GM12801 (cell line): Measurements from ENCODE around the gene ARID3C.

Source experiments
- CTCF ChIP-seq: IDR thresholded peaks from one replicate; pipeline ENCODE4 v1.5.1; 2011; ENCODE audit warnings: control low read depth; ENCODE audit not compliant: insufficient read length; ENCODE audit errors: extremely low read depth

The ARID3C gene

DNA sequence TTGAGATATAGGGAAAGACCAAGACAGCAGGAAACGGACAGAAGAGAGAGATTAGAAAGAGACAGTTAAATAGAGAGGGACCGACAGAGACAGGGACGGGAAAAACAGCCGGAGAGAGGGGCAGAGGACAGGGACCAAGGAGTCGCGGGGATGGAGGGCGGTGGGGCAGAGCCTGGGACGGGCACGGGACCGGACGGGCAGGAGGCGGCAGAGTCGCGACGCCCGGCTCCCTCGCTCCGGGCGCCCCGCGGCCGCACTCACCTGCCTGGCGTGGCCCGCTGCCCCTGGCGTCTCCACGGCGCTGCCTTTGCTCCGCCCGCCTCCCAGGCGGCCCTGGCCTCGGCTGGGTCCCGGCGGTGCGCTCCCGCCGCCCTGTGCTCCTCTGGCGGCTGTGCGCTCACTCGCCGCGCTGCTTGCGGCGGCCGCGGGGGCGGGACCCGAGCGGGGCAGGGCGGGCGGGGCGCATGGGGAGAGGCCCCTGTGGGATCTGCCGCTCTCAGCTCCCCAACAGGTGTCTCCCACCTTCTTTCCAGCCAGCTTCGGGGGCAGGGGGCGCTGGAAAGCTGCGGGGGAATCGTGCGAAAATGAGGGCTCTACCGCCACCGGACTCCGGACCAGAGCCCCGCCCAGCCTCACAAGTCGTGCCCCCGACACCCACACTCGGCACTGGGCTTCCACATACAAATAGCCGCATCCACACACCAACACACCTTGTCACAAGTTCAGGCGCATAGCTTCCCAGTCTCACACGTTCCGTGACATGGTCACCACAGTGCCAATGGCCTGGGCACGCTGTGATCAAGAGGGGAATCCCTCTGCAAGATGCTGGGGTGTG lies at the start of gene ARID3C:
Gene ARID3C, minus strand, starts transcription at position 411 of the 835 bp plus-strand sequence. CDS start 1,052 bp downstream, outside the sequence.
- no peak for TF ChIP-seq CTCF

- no peak for TF ChIP-seq CTCF
Observed at GRCh38 chr9:34675869-34676268, 47.0 kb upstream of the ARID3C start.

DNA sequence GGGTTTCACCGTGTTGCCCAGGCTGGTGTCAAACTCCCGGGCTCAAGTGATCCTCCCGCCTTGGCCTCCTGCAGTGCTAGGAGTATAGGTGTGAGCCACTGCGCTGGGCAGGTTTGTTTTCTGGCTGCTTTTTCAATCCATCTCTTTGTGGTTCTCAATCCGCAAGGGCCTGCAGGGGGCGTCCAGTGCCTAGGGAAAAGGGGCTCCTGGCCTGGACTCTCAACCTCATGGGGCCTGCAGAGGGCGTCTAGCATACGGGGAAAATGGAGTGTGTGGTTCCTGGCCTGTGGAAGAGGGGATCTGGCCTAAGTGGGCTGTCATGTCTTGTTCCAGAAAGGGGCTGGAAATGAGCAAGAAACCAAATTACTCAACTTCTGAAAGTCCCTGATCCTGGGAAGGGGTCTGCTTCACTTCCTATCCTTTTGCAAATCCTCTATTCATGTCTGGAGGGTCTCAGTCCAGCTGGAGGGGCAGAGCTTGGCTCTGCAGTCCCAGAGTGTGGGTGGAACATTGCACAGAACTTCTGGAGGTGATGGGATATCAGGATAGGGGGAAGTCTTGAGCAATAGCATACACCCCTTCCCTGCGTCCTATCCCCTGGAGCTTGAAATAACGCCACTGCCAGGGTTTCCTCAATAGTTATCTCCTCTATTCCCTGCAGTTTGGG lies 46.3 kb upstream of the ARID3C start:
- TF ChIP-seq CTCF, result no peak

- no peak for TF ChIP-seq CTCF
Observed at GRCh38 chr9:34674440-34674839, 45.6 kb upstream of the ARID3C start.

DNA sequence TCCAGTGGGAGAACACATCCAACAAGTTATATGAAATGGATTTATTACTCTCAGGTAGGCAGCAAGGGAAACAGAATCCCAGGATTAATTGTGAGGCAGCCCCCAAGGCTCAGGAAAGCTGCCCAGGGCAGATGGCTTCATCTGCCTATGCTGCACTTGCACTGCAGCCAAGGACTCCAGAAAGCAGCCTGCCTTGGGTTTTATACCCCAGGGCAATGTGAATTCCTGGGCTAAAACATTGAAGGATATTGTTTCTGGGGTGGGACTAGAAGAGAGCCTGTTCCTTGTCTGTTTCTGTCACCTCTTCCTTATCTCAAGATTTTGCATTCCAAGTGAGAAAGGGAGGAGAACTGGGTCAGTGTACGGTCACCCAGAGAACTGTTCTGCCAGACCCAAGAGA lies 42.4 kb upstream of the ARID3C start:
- no peak for TF ChIP-seq CTCF

DNA sequence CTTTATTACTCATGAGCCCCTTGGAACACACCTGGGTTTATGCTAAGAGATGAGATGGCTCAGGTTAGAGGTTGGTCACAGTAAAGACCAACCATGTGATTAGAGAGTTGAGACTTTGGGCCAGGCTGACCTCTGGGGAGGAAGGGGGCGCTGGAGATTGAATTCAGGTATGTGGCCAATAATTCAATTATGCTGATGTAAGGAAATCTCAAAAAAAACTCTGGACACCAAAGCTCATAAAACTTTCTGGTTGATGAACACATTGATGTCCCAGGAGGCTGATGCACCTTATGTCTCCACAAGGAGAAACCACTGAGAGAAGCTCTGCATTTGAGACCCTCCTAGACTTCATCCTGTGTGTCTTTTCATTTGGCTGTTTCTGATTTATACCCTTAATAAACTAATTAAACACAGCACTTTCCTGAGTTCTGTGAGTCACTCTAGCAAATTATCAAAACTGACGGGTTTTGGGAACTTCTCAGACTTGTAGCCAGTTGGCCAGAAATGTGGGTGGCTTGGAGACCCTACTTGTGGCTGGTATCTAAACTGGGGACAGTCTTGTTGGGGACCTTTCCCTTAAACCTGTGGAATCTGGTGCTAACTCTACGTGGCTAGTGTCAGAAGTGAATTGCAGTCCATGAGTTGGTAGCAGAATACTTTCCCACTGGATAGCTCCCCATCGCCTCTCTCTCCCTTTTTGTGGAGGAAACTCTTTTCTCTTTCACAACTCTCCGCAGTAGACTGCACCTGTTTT lies 41.1 kb upstream of the ARID3C start:
- no peak for TF ChIP-seq CTCF
